Lung microvascular endothelial cell (primary cell): Measurements from ENCODE around the gene ZNF277. TPM values are rescaled to one million over a fixed set of nuclear protein-coding genes. Genes with fewer than 3 reads are reported as not detected.
A peak's percentile ranks its signal among the peaks of the same experiment; 100 is the strongest.
"Not testable (repeated sequence)": the region's sequence is repeated elsewhere in the genome, so short reads cannot be mapped to it uniquely, and the experiment has no call there.

Experiments
- DNase-seq, 2 donors: peaks; one replicate each; pipeline versions ENCODE4 v3.0.0 to v3.0.0-alpha.2; 2010; ENCODE audit warnings: low read depth in 2 of 2
- total RNA-seq: library from RNA; depleted of rRNA; stranded (reverse); fragments of >200 nt; gene quantifications from 2 replicates; pipeline ENCODE4 v1.2.1, GENCODE V29; 2014

The ZNF277 gene
- total RNA-seq, 1 donor from 2014 or later: 34.9 TPM

GRCh38 chr7:112207765-112208164 is 1.3 kb downstream of the ZNF277 start:
- no peak for DNase-seq

GRCh38 chr7:112211348-112211907 is 4.9 kb downstream of the ZNF277 start:
- peak in 1 of 2 donors; percentile 22 for DNase-seq

GRCh38 chr7:112212571-112212970 is 6.1 kb downstream of the ZNF277 start:
- DNase-seq: no peak

GRCh38 chr7:112213735-112214134 is 7.2 kb downstream of the ZNF277 start:
- no peak for DNase-seq

- DNase-seq: no peak
These were observed 7.8 kb downstream of the ZNF277 start for GRCh38 chr7:112214268-112214667.

- DNase-seq: no peak
These were observed 8.4 kb downstream of the ZNF277 start for GRCh38 chr7:112214883-112215282.

- no peak for DNase-seq
These were observed 9.3 kb downstream of the ZNF277 start for GRCh38 chr7:112215787-112216186.

GRCh38 chr7:112220877-112221434 is 14.5 kb downstream of the ZNF277 start:
- no peak for DNase-seq

- DNase-seq: peak in 1 of 2 donors; percentile 40
These were observed 16.8 kb downstream of the ZNF277 start for GRCh38 chr7:112223310-112223709.

GRCh38 chr7:112224186-112224585 is 17.7 kb downstream of the ZNF277 start:
- DNase-seq: no peak

GRCh38 chr7:112225006-112225405 is 18.5 kb downstream of the ZNF277 start:
- DNase-seq: peak in 1 of 2 donors; percentile 5

- peak; percentile 76 to 77 for DNase-seq
These were observed 20.3 kb downstream of the ZNF277 start for GRCh38 chr7:112226701-112227276.

- no peak for DNase-seq
These were observed 22.1 kb downstream of the ZNF277 start for GRCh38 chr7:112228632-112229031.

GRCh38 chr7:112232212-112232978 is 25.9 kb downstream of the ZNF277 start:
- DNase-seq: no peak

GRCh38 chr7:112233048-112233697 is 26.7 kb downstream of the ZNF277 start:
- no peak for DNase-seq

- DNase-seq: no peak
These were observed 27.7 kb downstream of the ZNF277 start for GRCh38 chr7:112234147-112234546.

- no peak for DNase-seq
These were observed 30.1 kb downstream of the ZNF277 start for GRCh38 chr7:112236597-112236996.

- DNase-seq: no peak
These were observed 31.8 kb downstream of the ZNF277 start for GRCh38 chr7:112238330-112238729.

GRCh38 chr7:112238852-112239610 is 32.5 kb downstream of the ZNF277 start:
- no peak for DNase-seq

GRCh38 chr7:112248598-112248997 is 42.1 kb downstream of the ZNF277 start:
- no peak for DNase-seq

GRCh38 chr7:112249967-112250366 is 43.5 kb downstream of the ZNF277 start:
- DNase-seq: not testable (repeated sequence)
